ENCODE measurements around the gene ARF4.

GRCh38 chr3:57570878-57571277 is 26.3 kb downstream of the ARF4 start:
- TF ChIP-seq, protein P1, sequence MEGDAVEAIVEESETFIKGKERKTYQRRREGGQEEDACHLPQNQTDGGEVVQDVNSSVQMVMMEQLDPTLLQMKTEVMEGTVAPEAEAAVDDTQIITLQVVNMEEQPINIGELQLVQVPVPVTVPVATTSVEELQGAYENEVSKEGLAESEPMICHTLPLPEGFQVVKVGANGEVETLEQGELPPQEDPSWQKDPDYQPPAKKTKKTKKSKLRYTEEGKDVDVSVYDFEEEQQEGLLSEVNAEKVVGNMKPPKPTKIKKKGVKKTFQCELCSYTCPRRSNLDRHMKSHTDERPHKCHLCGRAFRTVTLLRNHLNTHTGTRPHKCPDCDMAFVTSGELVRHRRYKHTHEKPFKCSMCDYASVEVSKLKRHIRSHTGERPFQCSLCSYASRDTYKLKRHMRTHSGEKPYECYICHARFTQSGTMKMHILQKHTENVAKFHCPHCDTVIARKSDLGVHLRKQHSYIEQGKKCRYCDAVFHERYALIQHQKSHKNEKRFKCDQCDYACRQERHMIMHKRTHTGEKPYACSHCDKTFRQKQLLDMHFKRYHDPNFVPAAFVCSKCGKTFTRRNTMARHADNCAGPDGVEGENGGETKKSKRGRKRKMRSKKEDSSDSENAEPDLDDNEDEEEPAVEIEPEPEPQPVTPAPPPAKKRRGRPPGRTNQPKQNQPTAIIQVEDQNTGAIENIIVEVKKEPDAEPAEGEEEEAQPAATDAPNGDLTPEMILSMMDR (IDR thresholded peaks at IDR 0.05) = no peak
- no peak for TF ChIP-seq POLR2A (IDR thresholded peaks at IDR 0.05)
- TF ChIP-seq POLR2AphosphoS5 (IDR thresholded peaks at IDR 0.05; ENCODE audit: insufficient read depth in 1 of 2, low read depth in 1 of 2) = no peak
